Epithelial cell of esophagus (primary cell): ENCODE data around the gene RREB1.

Experiments used
- DNase-seq: peaks from one replicate; pipeline ENCODE4 v3.0.0; 2010; ENCODE audit warnings: low read depth
- H3K4me3 ChIP-seq: 2 replicates; pipeline ENCODE4 v1.5.1; 2011; ENCODE audit warnings: mild to moderate bottlenecking, low read length, control low read depth
- CTCF ChIP-seq: IDR thresholded peaks from 2 replicates; pipeline ENCODE4 v1.5.1; 2011; ENCODE audit warnings: low read depth, mild to moderate bottlenecking, low read length, control low read depth, inconsistent platforms; ENCODE audit not compliant: insufficient read depth; ENCODE audit errors: missing control alignments

RREB1 gene

GRCh38 chr6:7194657-7195056, 86.9 kb downstream of the RREB1 start:
- DNase-seq: no peak
- TF ChIP-seq CTCF: no peak
- no peak overlapping the region for H3K4me3 ChIP-seq

- no peak for TF ChIP-seq CTCF
- no peak for DNase-seq
- H3K4me3 ChIP-seq: no peak overlapping the region
Observed at GRCh38 chr6:7195339-7196018, 87.7 kb downstream of the RREB1 start.

- no peak for TF ChIP-seq CTCF
- DNase-seq: no peak
Observed at GRCh38 chr6:7196019-7196402, 88.2 kb downstream of the RREB1 start.

GRCh38 chr6:7196685-7197283, 89.0 kb downstream of the RREB1 start:
- no peak for TF ChIP-seq CTCF
- no peak overlapping the region for H3K4me3 ChIP-seq
- DNase-seq: no peak

More at GRCh38 chr6:7196019-7196402, 88.2 kb downstream of the RREB1 start:
- H3K4me3 ChIP-seq: no peak overlapping the region

GRCh38 chr6:7197747-7198146, 90.0 kb downstream of the RREB1 start:
- DNase-seq: no peak
- no peak overlapping the region for H3K4me3 ChIP-seq
- TF ChIP-seq CTCF: no peak

GRCh38 chr6:7198833-7199800, 91.4 kb downstream of the RREB1 start:
- DNase-seq: no peak
- no peak overlapping the region for H3K4me3 ChIP-seq
- TF ChIP-seq CTCF: no peak
